ENCODE data around the gene FSHR.

Gene FSHR

DNA sequence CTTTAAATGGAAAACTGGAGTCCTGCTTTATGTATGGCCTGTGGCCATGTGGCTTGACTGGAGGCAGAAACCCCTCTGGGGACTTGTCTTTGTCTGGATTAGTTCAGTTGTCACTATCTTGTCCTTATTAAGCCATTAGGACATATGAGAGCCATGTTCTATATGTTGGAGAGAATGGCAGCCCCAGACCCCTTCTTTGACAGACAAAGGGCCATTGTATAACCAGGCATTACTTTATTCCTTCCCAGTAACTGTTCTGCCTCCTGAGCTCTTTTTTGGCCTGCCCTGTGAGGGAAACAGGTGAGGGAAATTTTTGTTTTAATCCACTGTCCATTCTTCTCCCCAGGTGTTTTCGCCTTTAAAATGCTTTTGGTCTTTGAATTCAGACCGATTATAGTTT, 43.3 kb downstream of the FSHR start:
- no peak for DNase-seq

DNA sequence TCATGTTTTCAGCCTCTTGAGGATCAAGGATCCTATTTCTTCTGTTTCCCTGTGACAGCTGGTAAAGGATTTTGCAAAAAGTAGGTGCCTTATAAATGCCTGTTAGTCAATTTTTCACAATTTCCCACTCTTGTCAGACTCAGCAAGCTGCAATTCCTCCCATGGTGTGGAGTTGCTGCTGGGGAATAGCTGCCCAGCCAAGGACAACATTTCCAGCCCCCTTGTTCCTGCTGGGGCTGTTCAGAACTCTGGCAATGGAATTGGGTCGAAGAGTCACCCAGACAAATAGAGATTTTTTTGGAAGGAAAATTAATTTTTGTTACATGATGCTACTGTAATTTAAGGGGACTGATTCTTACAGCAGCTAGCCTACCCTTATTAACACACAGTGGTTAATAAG, 43.7 kb downstream of the FSHR start:
- DNase-seq, result no peak

DNA sequence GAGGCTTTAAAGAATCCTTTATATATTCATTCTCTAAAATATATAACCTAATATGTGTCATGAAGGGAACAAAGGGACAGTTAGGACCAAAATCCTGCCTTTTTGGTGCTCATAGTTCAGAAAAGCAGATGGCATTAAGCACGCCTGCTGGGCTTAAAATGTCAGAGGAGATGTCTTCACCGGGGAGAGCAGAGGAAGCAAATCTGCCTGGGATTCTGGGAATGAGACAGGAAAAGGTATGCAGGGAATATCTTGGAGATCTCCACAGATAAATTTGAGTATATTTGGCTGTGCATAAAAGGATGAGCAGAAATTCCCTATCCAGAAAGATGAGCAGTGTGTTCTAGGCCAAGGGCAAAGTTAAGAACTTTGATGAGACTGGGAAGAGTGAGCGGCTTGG, 45.5 kb downstream of the FSHR start:
- DNase-seq, result peak in 1 of 2 experiments; percentile 59

DNA sequence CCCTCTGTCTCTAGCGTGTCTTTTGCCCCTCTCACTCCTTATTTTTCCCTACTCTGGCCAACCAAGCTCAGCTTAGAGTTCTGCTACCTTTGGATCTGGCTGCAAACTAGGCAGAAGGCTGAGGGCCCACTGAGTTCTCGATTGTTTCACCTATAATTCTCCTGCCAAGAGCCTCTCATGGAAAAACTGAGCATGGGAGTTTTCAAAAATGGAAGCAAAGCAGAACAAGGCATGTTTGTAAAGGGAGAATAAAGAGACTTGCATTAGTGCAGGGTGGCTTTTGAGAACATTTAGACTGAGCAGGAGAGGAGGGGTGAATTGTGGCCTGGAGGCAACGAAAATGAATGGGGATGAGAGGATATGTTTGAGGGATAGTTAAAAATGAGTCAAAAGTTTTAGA, 45.9 kb downstream of the FSHR start:
- DNase-seq, result peak in 1 of 2 experiments; percentile 59

DNA sequence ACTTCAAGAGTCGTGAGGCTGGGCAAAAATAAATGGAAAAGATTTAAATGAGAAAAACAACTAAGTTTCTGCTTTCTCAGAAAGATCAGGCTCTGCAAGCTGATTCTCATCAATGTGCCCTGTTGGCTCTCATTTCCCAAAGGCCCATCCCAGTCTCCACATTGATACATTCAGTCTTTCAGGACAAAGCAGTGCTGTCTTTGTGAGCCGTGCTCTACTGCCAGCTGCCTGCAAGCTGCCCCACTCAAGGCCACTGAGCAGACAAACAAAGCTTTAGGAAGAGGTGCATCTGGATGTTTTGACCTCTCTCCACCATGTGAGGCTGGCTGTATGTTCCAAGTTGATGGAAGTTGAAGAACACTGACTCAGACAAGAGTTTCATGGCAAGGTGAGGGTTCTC, 48.8 kb downstream of the FSHR start:
- no peak for DNase-seq

DNA sequence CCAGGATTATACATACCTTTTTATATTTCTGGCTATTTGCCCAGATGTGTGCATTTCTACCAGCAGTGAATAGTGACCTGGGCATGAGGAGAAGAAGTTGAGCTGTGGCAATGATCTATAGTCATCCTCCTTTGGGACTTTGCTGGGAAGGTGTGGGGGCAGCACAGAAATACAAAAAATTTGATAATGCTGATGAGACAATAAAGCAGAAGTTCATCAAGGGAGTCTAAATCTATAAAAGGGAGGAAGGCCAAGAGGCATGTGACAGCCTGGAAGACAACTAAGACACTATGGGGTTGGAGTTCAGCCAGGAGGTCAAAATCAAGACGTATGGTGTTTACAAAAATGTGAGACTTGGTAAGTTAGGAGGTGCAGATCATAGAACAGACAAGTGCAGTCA, 52.2 kb downstream of the FSHR start:
- no peak for DNase-seq

DNA sequence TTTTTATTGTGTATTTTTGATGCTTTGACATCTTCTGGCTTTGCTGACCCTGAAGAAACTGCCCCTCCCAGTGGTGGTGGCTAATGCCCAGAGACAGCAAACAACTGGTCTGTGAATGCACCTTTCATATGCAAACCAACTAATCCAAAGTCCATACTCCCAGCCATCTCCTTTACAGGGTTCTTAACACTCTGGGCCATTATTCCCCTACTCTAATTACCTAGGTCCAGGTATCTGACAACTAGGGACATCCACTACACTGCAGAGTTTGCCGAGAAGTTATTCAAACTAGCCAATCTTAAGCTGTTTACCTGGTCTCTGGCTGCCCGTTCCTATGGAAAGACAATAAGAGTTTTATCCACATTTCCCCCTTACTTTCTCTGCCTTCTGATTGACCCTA, 73.6 kb downstream of the FSHR start:
- no peak for DNase-seq

DNA sequence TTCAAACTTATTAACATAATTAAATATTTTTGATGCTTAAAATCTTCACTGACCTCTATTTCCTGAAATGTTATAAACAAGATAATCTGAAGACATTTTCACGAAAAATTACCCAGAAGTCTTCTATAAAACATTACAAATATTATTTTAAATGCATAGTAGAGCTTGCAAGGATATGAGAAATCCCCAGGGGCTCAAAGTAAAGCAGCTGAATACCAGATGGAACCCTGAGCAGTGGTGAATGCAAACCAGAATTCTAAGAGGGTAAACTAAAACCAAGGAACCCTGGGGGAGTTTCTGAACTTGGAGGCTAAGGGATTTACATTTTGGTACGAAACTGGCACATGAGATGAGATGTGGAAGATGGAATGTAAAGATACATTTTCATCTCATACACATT, 83.6 kb downstream of the FSHR start:
- no peak for DNase-seq

DNA sequence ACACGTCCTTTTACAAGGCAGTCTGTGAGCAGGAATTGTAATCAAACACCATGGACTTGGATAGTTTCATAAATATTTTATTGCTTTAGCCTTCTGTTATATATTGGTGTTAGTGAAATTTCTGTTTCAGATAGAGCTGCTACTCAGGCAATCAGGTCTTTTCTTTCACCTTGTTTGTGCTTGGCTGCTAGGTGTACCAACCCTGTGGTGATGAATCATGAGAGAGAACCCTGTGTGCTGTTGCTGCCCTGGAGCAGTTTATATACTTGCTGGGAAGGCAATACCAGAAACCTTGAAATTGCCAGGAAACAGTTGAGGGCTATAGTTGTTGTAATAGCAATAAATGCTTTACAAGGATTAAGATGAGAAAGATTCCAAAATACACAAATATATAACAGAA, 84.5 kb downstream of the FSHR start:
- no peak for DNase-seq

DNA sequence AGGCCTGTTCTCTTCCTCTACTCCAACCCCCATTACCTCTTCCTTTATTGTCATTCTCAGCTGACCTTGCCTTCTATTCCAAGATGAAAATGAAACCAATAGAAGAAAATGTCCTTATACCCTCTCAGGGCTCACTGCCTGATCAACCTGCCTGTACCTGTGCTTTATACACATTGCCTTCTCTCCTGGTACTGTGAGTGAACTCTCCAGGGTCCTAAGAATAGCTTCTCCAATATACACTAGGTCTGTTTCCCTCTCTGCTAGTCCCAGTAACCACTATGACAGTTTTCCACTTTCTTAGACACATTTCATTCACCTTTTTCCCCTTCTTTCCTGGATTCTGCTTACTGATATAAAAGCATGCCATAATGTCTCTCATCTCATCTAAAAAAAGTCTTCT, 85.7 kb downstream of the FSHR start:
- no peak for DNase-seq

DNA sequence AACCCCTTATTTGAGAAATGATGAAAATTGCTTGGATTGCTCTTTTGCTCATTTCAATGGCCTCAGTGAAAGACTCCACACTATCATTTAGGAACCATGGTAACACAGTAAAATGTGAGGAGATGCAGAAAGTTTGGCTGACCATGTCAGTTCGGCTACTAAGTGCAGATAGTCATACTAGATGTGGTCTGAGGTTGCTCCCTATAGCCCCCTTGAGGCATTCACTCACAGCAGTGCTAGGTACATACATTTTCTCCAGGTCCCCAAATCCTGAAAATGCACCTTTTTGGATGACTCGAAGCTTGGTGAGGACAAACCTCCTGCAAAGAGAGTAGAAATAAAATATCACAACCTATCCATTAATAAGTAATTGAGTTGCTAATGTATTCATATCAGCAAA, 86.3 kb downstream of the FSHR start:
- no peak for DNase-seq

DNA sequence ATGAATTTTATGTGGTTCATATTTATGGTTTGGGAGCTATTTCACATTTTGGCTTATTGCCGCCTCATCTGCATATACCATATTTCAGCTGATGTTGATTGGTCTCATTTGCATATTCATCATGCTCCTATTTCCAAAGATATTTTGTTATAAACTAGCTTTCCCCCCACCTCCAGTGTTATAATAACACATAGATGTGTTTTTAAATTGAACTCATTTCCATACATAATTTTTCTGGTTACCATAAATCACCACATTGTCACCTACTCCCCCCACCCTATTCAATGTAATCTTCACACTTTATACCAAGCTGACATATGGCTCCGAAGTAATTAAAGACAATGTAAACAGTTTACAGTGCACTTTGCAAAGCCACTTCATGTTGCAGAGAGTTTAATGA, 101.2 kb downstream of the FSHR start:
- DNase-seq, result no peak

DNA sequence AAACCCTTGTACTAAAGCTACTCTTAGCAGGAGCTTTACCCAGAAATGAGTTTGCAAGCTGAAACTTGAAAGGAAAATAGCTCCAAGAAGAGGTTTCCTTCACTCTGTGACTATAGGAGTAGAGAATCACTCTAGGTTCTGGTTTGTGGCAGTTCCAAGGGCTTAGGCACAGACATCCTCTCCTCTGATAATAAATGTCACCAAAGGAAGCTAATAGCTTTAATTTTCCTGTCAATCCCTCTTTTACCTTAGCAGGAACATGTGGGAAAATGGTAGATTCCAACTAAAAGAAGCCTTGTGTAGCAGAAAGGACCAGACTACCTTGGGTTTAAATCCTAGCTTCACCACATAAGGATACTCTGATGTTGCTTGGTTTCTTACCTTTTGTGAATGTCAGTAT, 104.0 kb downstream of the FSHR start:
- DNase-seq, result no peak

DNA sequence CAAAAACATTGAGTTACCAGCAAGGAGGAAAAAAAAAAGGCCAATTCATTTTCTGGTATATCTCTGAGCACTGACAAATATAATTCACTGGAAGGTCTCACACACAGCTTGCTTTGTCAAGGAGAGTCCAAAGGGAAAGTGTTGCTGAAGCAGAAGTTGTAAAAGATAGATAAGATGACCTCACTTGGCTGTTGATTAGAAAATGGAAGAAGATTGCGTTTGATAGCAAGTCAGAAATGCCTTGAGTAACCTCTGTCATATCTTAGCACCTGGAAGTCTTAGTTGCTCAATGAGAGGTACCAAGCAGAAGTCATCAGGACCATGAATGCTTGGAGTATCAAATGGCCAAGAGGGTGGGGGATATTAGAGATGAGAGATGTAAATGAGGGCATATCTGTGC, 105.2 kb downstream of the FSHR start:
- no peak for DNase-seq

DNA sequence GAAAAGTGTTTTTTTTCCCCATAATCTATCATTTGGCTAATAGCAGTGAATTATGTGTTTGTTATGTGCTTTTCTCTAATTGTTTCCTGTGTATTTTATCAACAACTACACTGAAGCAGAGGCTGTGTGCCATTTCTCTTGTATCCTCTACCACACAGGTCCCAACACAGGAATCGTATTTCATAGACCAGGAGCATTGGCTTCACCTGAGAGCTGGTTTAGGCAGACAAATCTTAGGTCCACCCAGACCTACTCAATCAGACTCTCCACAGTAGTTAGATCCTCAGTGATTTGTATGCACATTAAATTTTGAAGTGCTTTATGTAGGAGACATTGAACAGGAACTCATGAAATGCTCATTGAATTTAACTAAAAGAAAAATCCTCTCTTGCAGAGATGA, 109.2 kb downstream of the FSHR start:
- DNase-seq, result no peak

DNA sequence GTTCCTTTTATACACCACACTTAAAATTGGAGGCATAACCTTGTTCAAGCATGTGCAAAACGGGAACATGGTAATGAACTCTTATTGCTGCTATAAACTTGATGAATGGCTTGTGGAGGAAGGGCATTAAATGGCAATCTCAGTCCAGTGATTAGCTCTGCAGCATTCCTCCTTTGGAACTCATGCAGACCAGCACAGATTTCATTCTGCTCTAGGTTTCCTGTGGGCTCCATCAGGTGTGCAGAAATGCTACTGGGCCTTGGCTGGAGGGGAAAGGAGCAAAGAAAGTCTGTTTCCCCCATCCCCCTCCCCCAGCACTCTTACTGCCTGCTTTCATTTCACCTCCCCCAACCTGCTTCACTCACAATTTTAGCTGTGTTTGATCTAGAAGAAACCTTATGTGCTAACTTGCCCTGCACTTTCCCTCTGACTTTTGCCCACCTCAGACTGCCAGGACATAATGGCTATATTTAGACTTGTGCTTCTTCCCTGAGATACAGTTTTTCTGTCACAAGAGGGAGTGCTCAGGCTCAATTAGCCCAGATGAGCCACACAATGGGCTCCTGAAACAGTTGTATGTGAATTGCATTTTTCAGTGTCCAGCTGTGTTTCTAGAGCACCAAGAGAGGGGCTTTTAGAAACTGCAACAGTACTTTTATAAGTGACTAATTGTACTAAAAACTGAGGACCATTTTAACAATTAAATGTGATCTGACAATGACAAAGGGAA, 109.8 kb downstream of the FSHR start:
- DNase-seq, result no peak

DNA sequence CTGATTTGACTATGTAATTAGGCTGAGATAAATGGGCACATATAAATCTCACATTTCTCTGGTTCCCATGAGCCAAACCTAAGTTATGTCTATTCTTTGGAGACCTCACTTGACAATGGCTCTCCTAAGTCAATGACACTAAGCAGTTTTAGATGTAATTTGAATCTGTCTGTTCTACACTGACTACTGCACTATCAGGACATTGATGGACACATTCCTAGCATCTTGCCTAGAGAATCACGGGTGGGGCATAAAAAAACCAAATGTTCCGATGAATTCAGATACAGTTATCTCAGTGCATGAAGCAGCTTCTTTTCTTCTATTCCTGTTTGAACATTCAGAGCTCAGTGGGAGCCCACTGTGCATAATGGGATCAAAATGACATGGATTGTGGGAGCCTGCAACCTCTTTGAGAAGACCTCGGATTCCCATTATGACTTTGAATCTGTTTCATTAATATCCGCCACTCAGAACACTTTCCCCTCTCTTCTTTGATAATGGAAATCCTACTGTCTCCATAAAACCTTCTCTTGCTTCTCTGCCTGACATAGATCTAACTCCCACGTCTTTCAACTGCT, 110.8 kb downstream of the FSHR start:
- DNase-seq, result no peak

DNA sequence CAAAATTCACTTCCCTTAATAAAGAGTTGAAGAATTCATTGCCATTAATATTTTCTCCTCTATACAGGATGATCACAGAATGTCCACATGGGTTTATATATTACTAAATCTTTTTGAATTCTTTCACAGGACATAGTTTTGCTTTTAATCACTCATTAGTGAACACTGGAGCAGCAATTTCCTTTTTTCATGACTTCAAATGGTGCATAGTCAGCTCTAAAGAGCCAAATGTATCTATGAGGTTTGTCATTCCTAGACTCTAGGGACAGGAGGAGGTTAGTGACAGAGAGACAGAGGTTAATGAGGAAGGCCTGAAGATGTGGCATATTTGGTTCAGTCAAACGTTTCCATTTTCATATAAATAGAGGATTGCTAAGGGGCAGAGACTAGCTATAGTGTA, 111.8 kb downstream of the FSHR start:
- DNase-seq, result no peak

DNA sequence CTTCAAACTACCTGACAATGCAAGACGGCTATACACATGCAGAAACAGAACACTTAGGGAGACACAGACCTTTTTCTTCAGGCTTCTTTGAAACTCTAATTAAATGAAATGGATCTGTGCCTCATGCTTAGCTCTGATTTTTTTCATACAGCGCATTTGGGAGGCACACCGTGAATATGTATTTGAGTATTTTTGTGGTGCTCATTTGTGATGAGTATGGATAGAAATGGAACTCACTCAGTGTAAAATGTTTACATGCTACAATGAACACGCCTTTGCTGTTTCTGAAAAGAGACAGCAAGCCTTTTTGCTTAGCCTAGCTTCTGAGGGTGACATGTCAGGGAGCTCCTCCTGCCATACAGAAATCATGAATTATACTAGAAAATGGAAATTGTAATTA, 113.3 kb downstream of the FSHR start:
- no peak for DNase-seq

DNA sequence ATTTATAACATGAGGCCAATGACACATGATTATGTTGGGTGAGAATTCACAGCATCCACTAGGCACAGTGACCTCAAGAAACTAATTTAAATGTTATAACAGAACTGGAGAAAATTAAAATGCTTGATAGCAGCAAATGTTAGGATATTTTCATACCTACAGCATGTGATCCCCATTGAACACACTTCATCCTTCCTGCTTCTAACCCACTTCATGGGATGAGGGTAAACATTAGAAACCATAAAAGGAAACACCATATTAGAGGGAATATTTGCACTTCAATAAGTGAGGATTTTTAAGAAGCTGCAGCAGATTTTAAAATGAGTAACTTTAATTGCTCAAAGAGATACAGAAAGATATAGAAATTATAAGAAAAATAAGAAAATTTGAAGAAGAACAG, 117.1 kb downstream of the FSHR start:
- DNase-seq, result no peak

DNA sequence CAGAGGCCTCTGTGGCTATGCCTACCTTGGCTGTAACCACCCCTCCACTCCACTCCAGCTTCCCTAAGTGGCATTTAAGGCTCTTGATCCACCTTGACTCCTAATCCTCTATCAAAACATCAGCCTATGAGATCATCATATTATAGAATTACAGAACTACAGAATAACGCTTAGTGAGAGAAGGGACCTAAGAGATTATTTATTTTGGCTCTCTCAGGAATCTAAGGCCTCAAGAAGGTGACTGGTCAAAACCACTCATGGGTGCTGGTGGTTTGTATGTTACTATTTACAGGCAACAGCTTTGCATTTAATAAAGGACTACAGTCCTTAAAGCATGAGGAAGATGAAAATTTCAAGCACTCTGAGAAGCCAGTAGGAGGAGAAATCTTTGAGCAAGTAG, 118.8 kb downstream of the FSHR start:
- no peak for DNase-seq

DNA sequence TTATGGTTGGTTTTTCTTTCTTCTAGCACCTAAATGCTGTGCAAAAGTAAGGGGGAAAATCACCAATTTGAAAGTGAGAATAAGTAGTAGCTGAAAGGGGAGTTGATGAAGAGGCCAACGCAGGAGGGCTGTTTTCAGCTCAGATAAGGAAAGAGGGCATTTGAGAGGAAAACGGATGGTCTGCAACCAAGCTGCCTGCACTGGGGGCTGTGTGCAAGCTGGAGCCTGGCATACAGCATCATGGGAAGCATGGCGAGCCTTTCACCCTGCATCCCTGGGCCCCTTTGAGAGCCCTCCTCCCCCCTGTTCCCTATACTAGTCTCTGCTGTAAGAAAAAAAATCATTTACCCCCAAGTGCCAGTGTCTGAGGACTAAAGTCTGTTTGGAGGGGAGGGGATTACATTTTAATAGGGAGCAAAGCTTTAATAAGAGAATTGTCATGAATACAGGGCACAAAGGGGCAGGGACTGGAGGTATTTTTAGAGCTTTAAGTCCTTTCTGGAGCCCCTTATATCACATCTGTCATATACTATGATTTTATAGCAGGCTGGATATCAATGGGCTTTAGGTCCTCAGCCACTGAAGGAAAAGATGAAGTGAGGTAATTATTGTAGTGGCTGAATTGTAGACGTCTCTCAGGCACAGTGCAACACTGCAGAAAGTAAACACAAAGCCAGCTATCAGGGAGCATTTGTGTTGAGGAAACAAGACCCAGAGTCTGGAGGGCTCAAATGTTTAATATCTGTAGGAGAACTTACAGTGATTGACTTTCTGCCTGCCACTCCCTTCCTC, 120.7 kb downstream of the FSHR start:
- DNase-seq, result no peak

DNA sequence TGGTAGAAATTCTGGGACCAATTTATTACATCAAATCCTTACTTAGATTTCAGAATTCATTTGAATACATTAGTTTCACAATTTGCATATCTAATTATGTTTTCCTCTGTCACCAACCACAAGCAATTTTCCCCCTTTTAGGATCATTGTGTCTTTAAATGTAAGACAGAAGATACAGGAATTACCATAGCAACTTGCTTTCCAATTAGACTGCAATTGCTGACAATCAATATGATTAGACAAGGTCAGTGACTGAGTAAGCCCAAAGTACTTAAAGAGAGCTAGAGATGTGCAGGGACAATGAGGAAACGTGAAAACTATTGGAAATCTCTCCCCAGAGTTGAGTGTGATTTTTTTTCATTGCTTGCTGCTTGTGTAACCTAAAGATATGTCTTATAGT, 121.4 kb downstream of the FSHR start:
- no peak for DNase-seq

DNA sequence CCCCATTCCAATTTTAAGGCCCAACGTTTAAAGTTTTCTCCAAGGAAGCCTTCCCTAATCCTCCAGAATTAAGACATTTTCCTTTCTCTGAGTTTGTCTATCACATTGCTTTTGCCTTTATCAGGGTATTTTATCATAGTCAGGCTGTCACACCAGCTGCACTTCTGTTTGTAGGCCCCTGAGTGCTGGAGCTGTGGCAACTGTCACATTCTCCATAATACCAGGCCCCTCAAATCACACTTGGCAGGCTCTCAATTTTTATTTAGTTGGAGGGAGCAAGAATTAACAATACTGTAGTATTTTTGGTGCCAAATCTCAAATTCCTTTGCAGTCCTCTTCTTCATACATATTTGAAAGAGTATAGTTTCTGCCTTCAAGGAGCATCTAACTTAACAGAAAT, 122.2 kb downstream of the FSHR start:
- DNase-seq, result no peak

All from cerebellar nuclear complex (tissue), 1 donor.